Testis (tissue), 2 donors: ENCODE data around the gene SPG11.

ENCODE experiments used
- POLR2A ChIP-seq: fragments of 450-650 bp; IDR thresholded peaks from one replicate; pipeline ENCODE4 v1.6.1; 2017; ENCODE audit warnings: antibody characterized with exemption, mild to moderate bottlenecking, moderate library complexity
- TF ChIP-seq, protein P1 (sequence below), 3 experiments: fragments of 450-650 bp in 2 of 3; fragments of 200-600 bp in 1 of 3; sonication (generic) in 1 of 3; IDR thresholded peaks; one replicate each; pipeline ENCODE4 v1.5.1; 2016 to 2019; ENCODE audit warnings: antibody characterized with exemption in 3 of 3, mild to moderate bottlenecking in 2 of 3, moderate library complexity in 1 of 3

DNA sequence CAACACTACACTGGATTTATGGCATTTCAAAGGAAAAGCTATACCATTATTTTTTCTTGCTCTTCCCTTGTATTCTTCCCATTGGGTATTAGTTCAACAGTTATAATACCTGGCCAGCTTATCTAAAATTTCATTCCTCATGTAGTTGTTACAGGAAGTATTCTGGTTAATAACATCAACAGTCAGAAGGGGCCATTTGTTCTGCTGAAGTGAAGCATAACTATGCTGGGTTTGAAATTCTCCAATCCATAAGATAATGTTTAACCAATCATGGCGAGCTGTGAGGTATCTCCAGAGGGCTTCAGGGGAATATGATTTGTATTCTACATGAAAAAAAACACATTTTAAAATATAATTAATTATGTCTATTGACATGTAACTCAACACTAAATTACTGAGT, 43.4 kb downstream of the SPG11 start:
- TF ChIP-seq POLR2A = no peak
- TF ChIP-seq, protein P1, sequence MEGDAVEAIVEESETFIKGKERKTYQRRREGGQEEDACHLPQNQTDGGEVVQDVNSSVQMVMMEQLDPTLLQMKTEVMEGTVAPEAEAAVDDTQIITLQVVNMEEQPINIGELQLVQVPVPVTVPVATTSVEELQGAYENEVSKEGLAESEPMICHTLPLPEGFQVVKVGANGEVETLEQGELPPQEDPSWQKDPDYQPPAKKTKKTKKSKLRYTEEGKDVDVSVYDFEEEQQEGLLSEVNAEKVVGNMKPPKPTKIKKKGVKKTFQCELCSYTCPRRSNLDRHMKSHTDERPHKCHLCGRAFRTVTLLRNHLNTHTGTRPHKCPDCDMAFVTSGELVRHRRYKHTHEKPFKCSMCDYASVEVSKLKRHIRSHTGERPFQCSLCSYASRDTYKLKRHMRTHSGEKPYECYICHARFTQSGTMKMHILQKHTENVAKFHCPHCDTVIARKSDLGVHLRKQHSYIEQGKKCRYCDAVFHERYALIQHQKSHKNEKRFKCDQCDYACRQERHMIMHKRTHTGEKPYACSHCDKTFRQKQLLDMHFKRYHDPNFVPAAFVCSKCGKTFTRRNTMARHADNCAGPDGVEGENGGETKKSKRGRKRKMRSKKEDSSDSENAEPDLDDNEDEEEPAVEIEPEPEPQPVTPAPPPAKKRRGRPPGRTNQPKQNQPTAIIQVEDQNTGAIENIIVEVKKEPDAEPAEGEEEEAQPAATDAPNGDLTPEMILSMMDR (IDR thresholded peaks at IDR 0.05) = no peak
